IgD-negative memory B cell (primary cell): ENCODE results near the gene PLAU. TPM values are rescaled to one million over a fixed set of nuclear protein-coding genes. Genes with fewer than 3 reads are reported as not detected.

Experiments
- H3K27ac Mint-ChIP-seq, 3 donors: one replicate each; pipeline ENCODE4 v1.8.0; 2020 to 2022; ENCODE audit warnings: mild to moderate bottlenecking in 3 of 3, mixed read lengths in 3 of 3, moderate library complexity in 1 of 3
- H3K27me3 Mint-ChIP-seq: one replicate; pipeline ENCODE4 v1.8.0; 2021; ENCODE audit warnings: mixed read lengths
- H3K36me3 Mint-ChIP-seq: one replicate; pipeline ENCODE4 v1.8.0; 2020; ENCODE audit warnings: mild to moderate bottlenecking, mixed read lengths
- H3K4me1 Mint-ChIP-seq, 3 donors: one replicate each; pipeline ENCODE4 v1.8.0; 2020 to 2022; ENCODE audit warnings: mixed read lengths in 3 of 3, mild to moderate bottlenecking in 1 of 3
- H3K4me3 Mint-ChIP-seq, 4 donors: one replicate each; pipeline ENCODE4 v1.8.0; 2020 to 2022; ENCODE audit warnings: mild to moderate bottlenecking in 4 of 4, mixed read lengths in 4 of 4, moderate library complexity in 3 of 4
- H3K9me3 Mint-ChIP-seq, 3 donors: one replicate each; pipeline ENCODE4 v1.8.0; 2020 to 2021; ENCODE audit warnings: mixed read lengths in 3 of 3, mild to moderate bottlenecking in 1 of 3
- polyA plus RNA-seq: library from polyadenylated mRNA; unstranded; fragments of 300-500 nt; fragmentation: Illumina TruSeq; gene quantifications from one replicate; pipeline ENCODE4 v1.2.3, GENCODE V29; 2021

PLAU gene
- polyA plus RNA-seq, 1 donor from 2014 or later, result not detected

DNA sequence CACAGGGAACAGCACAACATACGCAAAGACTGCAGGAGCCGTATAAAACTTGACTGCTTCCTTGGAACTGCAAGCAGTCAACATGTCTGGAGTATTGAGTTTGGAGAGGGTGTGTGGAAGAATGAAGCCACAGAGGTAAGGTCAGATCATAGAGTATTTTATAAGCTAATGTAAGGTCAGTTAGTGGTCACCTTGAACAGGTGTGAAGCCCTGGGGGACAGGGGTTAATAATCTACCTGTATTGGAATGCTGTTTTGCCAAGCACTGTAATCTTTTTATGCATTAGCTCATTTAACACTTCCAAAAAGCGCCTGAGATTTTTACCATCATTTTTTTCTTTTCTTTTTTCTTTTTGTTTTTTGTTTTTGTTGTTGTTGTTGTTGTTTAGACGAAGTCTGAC is 23.1 kb downstream of the PLAU start:
- peaks cover 0 to 7% (median 3%) of the 10 kb centered on the region in 3 donors for H3K4me1 Mint-ChIP-seq
- peaks cover 1% of the 10 kb centered on the region for H3K27me3 Mint-ChIP-seq

DNA sequence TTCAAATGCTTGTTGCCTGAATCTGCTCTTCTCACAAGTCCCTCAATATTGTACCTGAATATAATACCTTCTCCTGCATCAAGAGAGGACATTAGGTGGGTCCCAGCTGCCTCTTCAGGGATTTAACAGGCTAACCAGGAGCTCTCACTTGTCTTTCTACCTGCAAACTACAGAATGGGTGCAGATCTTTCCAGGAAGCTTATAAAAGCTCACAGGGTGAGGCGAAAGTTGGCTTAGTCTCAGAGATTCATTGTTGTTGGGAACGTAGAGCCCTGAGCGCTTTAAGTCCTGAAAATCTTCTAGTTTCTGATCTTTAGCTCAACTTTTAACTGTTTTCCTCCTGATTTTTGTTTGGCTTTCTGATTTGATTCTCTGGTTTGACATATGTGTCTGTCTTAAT is 25.0 kb downstream of the PLAU start:
- H3K9me3 Mint-ChIP-seq, result no peaks in the 10 kb centered on the region
- no peak overlapping the region for H3K4me3 Mint-ChIP-seq
- peaks cover under 1% of the 10 kb centered on the region for H3K27me3 Mint-ChIP-seq
- no peak overlapping the region for H3K27ac Mint-ChIP-seq
- peaks cover 0 to 12% (median 6%) of the 10 kb centered on the region in 3 donors for H3K4me1 Mint-ChIP-seq
- no peaks in the 10 kb centered on the region for H3K36me3 Mint-ChIP-seq

More for the DNA sequence above, 23.1 kb downstream of the PLAU start:
- Mint-ChIP-seq H3K27ac (peak overlapping the region in 1 of 3 donors; percentile 46), H3K36me3 (no peaks in the 10 kb centered on the region), H3K9me3 (no peaks in the 10 kb centered on the region), H3K4me3 (no peak overlapping the region)

- Mint-ChIP-seq H3K4me3 (no peak overlapping the region), H3K9me3 (no peaks in the 10 kb centered on the region), H3K27me3 (no peaks in the 10 kb centered on the region), H3K4me1 (peaks cover 0 to 10% (median 4%) of the 10 kb centered on the region in 3 donors), H3K27ac (no peak overlapping the region), H3K36me3 (no peaks in the 10 kb centered on the region)
Measured at GRCh38 chr10:73937333-73938043, 26.6 kb downstream of the PLAU start.

- Mint-ChIP-seq H3K9me3 (peaks cover 0 to 2% (median 0%) of the 10 kb centered on the region in 3 donors), H3K27ac (peak overlapping the region in 1 of 3 donors; percentile 90), H3K4me1 (peaks cover 0 to 5% (median 4%) of the 10 kb centered on the region in 3 donors), H3K4me3 (peak overlapping the region in 3 of 4 donors; percentile 38 to 89 (median 67)), H3K36me3 (no peaks in the 10 kb centered on the region), H3K27me3 (no peaks in the 10 kb centered on the region)
Measured at GRCh38 chr10:73940634-73941221, 29.8 kb downstream of the PLAU start.

DNA sequence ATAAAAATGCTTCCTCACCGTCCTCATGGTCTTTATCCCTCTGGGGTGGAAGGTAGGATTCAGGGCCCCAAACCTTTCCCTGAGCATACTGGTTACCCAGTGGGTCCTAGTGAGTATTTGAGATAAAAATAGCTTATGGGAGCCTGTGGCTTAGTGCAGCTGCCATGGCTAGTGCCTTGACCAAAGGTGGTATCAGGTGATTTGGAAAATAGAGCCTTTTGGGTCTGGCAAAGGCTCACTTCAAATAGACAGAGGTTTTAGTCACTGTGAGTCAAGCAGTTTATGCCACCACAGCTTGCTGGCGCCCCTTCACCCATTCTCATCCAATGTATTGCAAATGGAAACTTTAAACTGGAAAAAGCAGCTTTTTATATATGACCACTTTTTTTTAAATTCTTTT is 30.4 kb downstream of the PLAU start:
- Mint-ChIP-seq H3K36me3 (no peaks in the 10 kb centered on the region), H3K27ac (peak overlapping the region in 1 of 3 donors; percentile 90), H3K9me3 (peaks cover 0 to 2% (median 0%) of the 10 kb centered on the region in 3 donors), H3K4me3 (no peak overlapping the region), H3K4me1 (peaks cover 0 to 5% (median 4%) of the 10 kb centered on the region in 3 donors), H3K27me3 (no peaks in the 10 kb centered on the region)

DNA sequence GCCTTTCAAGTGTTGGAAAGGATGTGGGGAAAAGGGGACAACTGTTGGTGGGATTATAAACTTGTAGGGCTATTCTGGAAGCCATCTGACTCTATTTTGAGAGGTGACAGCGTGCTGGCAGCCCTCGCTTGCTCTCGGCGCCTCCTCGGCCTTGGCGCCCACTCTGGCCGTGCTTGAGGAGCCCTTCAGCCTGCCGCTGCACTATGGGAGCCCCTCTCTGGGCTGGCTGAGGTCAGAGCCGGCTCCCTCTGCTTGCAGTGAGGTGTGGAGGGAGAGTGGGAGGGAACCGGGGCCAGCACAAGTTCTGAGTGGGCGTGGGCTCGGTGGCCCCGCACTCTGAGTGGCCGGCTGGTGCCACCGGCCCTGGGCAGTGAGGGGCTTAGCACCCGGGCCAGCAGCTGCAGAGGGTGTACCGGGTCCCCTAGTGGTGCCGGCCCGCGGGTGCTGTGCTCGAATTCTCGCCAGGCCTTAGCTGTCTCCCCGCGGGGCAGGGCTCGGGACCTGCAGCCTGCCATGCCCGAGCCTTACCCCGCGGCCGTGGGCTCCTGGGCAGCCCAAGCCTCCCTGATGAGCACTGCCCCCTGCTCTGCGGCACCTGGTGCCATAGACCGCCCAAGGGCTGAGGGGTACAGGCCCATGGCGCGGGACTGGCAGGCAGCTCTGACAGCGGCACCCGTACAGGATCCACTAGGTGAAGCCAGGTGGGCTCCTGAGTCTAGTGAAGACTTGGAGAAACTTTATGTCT is 33.6 kb downstream of the PLAU start:
- peaks cover 0 to 5% (median 4%) of the 10 kb centered on the region in 3 donors for H3K4me1 Mint-ChIP-seq
- no peak overlapping the region for H3K4me3 Mint-ChIP-seq
- no peak overlapping the region for H3K27ac Mint-ChIP-seq
- no peaks in the 10 kb centered on the region for H3K36me3 Mint-ChIP-seq
- H3K27me3 Mint-ChIP-seq, result no peaks in the 10 kb centered on the region
- H3K9me3 Mint-ChIP-seq, result peaks cover 0 to 2% (median 0%) of the 10 kb centered on the region in 3 donors

GRCh38 chr10:73946253-73947145 is 35.6 kb downstream of the PLAU start:
- peak overlapping the region in 1 of 4 donors; percentile 0 for H3K4me3 Mint-ChIP-seq
- no peaks in the 10 kb centered on the region for H3K36me3 Mint-ChIP-seq
- no peaks in the 10 kb centered on the region for H3K4me1 Mint-ChIP-seq
- H3K9me3 Mint-ChIP-seq, result peaks cover 0 to 2% (median 0%) of the 10 kb centered on the region in 3 donors
- no peak overlapping the region for H3K27ac Mint-ChIP-seq
- H3K27me3 Mint-ChIP-seq, result no peaks in the 10 kb centered on the region

- peak overlapping the region in 1 of 3 donors; percentile 56 for H3K27ac Mint-ChIP-seq
- peaks cover 0 to 2% (median 0%) of the 10 kb centered on the region in 3 donors for H3K9me3 Mint-ChIP-seq
- no peak overlapping the region for H3K4me3 Mint-ChIP-seq
- no peaks in the 10 kb centered on the region for H3K27me3 Mint-ChIP-seq
- peaks cover 0 to 7% (median 3%) of the 10 kb centered on the region in 3 donors for H3K4me1 Mint-ChIP-seq
- H3K36me3 Mint-ChIP-seq, result no peaks in the 10 kb centered on the region
Measured at GRCh38 chr10:73948947-73949633, 38.2 kb downstream of the PLAU start.

DNA sequence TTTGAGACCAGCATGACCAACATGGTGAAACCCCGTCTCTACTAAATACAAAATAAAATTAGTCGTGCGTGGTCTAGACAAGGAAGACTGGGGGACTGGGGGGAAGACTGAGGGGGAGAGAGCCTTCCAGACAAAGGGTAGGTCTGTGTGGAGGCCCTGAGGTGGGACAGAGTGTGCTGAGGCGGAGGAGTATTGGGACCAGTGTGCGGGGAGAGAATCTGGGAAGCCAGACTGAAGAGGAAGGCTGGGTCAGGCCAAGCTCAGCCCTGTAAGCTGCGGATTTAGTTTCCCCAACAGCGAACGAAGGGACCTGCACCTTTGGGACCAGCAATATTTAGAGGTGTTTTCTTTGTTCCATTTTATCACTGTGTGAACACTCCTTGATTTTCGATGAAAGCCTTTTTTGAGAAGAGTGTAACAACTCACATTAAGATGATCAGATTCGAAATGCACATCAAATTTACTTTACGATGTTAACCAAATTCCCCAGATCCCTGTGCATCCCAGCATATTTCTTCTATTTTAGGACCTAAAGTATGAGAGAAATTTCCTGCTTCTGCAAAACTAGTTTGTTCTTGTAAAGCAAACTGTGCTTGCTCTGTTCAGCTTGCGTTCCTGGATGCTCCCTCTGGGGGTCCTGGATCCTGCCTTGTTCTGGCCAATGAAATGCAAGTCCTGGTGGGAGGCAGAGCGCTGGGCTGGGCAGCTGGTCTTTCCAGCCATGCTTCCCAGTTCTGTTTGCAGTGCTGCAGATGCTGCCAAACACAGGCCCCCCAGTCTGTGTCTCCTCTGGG is 39.4 kb downstream of the PLAU start:
- H3K27me3 Mint-ChIP-seq, result no peaks in the 10 kb centered on the region

GRCh38 chr10:73953665-73954064 is 42.7 kb downstream of the PLAU start:
- no peak overlapping the region for H3K4me3 Mint-ChIP-seq
- peaks cover 21 to 33% (median 26%) of the 10 kb centered on the region in 3 donors for H3K4me1 Mint-ChIP-seq
- H3K27ac Mint-ChIP-seq, result peak overlapping the region in 1 of 3 donors; percentile 9
- no peaks in the 10 kb centered on the region for H3K36me3 Mint-ChIP-seq
- no peaks in the 10 kb centered on the region for H3K9me3 Mint-ChIP-seq
- H3K27me3 Mint-ChIP-seq, result no peaks in the 10 kb centered on the region

More for the DNA sequence above, 39.4 kb downstream of the PLAU start:
- Mint-ChIP-seq H3K4me3 (no peak overlapping the region), H3K36me3 (no peaks in the 10 kb centered on the region), H3K4me1 (peaks cover 2 to 11% (median 6%) of the 10 kb centered on the region in 3 donors), H3K27ac (no peak overlapping the region), H3K9me3 (peaks cover 0 to under 1% (median 0%) of the 10 kb centered on the region in 3 donors)

DNA sequence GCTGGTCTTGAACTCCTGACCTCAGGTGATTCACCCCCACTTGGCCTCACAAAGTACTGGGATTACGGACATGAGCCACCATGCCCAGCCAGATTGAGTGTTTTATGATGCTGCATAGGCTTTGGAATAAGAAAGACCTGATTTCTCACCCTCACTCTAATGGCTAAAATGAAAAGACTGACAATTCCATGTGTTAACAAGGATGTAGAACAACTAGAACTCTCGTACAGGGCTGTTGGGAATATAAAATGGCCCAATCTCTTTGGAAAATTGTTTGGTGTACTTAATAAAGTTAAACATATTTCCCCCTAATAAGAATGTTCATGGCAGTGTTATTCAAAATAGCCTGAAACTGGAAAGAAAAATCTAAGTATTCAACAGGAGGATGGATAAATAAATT is 43.8 kb downstream of the PLAU start:
- Mint-ChIP-seq H3K4me3 (peak overlapping the region in 1 of 4 donors; percentile 1), H3K27me3 (no peaks in the 10 kb centered on the region), H3K36me3 (peaks cover 1% of the 10 kb centered on the region), H3K9me3 (no peaks in the 10 kb centered on the region), H3K27ac (peak overlapping the region in 1 of 3 donors; percentile 44), H3K4me1 (peaks cover 31 to 40% (median 32%) of the 10 kb centered on the region in 3 donors)

GRCh38 chr10:73955719-73956118 is 44.8 kb downstream of the PLAU start:
- Mint-ChIP-seq H3K27me3 (no peaks in the 10 kb centered on the region), H3K4me1 (peaks cover 39 to 48% (median 42%) of the 10 kb centered on the region in 3 donors), H3K27ac (peak overlapping the region in 2 of 3 donors; percentile 14 to 79), H3K4me3 (peak overlapping the region in 3 of 4 donors; percentile 33 to 73 (median 34)), H3K36me3 (peaks cover 4% of the 10 kb centered on the region), H3K9me3 (no peaks in the 10 kb centered on the region)
